Adrenal gland (tissue), 12 donors: Measurements from ENCODE around the gene SHC4. TPM values are rescaled to one million over a fixed set of nuclear protein-coding genes. Genes with fewer than 3 reads are reported as not detected.

Experiments
- DNase-seq, 7 donors: peaks; one replicate each; pipeline ENCODE4 v3.0.0-alpha.2; 2019 to 2020
- H3K27ac ChIP-seq, 5 donors: fragments of 200-600 bp; sonication (generic) in 4 of 5; 1 replicate in 3 of 5; 2 replicates in 2 of 5; pipeline versions ENCODE4 v1.5.1 to v1.8.0; 2016 to 2020; ENCODE audit warnings: mild to moderate bottlenecking in 1 of 5
- H3K27me3 ChIP-seq: fragments of 200-600 bp; 2 replicates; pipeline ENCODE4 v1.8.0; 2021
- H3K36me3 ChIP-seq, 2 donors: fragments of 200-600 bp; replicated peaks in 1 of 2; 1 replicate in 1 of 2; 2 replicates in 1 of 2; pipeline versions ENCODE4 v1.5.1 to v1.8.0; 2018 to 2022
- H3K4me1 ChIP-seq, 2 donors: fragments of 200-600 bp; replicated peaks in 1 of 2; 1 replicate in 1 of 2; 2 replicates in 1 of 2; pipeline versions ENCODE4 v1.5.1 to v1.8.0; 2018 to 2021
- H3K4me3 ChIP-seq, 4 donors: fragments of 200-600 bp; sonication (generic) in 3 of 4; one replicate each; pipeline ENCODE4 v1.5.1; 2016 to 2018
- H3K9me3 ChIP-seq, 3 donors: fragments of 200-600 bp; sonication (generic) in 1 of 3; replicated peaks in 1 of 3; 1 replicate in 2 of 3; 2 replicates in 1 of 3; pipeline versions ENCODE4 v1.5.1 to v1.8.0; 2016 to 2021
- CTCF ChIP-seq, 6 experiments: fragments of 450-650 bp in 4 of 6; fragments of 200-600 bp in 2 of 6; sonication (generic) in 1 of 6; IDR thresholded peaks; 1 replicate in 5 of 6; 2 replicates in 1 of 6; pipeline versions ENCODE4 v1.5.1 to v1.8.0; 2016 to 2021; ENCODE audit warnings: antibody characterized with exemption in 6 of 6, mild to moderate bottlenecking in 2 of 6, moderate library complexity in 1 of 6
- POLR2A ChIP-seq, 2 donors: fragments of 450-650 bp; IDR thresholded peaks; one replicate each; pipeline ENCODE4 v1.6.1; 2017; ENCODE audit warnings: antibody characterized with exemption in 2 of 2, mild to moderate bottlenecking in 2 of 2, moderate library complexity in 1 of 2
- WGBS, 4 donors: extraction: QIAGEN DNeasy Blood & Tissue Kit in 2 of 4; methylation state at CpG; one replicate each; pipeline versions ENCODE4 v1.1.5 to v1.1.7; 2013 to 2017; 5-methylcytosine and 5-hydroxymethylcytosine counted together
- intact Hi-C, 2 donors: fragments of 100-400 bp; cut with DNase I; formaldehyde crosslinking; loops; one replicate each; pipeline versions ENCODE4 v1.14.1 to v1.15.0; 2022 to 2023
- polyA plus RNA-seq, 3 donors: library from polyadenylated mRNA; stranded (reverse); fragments of 200-250 nt in 2 of 3; fragments of 350-450 nt in 1 of 3; fragmentation: Illumina TruSeq in 1 of 3; extraction: RNeasy Lipid Tissue Mini Kit (QIAGEN cat#74804) in 1 of 3; gene quantifications; one replicate each; pipeline ENCODE4 v1.2.3, GENCODE V29; 2013 to 2014
- total RNA-seq, 9 donors: library from RNA; depleted of rRNA in 4 of 9; stranded (reverse); fragments of >200 nt in 4 of 9; fragments of 120-200 nt in 1 of 9; fragmentation: NEBNext Ultra II Directional in 1 of 9; extraction: Animal tissue kit (Norgen Biotek cat#: 25700) in 1 of 9; gene quantifications; one replicate each; pipeline versions ENCODE4 v1.1.0 to v1.2.4, GENCODE V29; 2013 to 2023
- donor health status: healthy with polysubstance abuse.
- donor health status: Bipolar disorder and iron deficiency.
- donor health status: DM: yes; HTN: yes; CAD: no.
- donor health status: DM: no; HTN: no; CAD: no.
- donor health status: DM: no; HTN: no; CAD: no.
- donor health status: DM: yes; HTN: yes; CAD: no.

The SHC4 gene
- total and polyA plus RNA-seq, 12 donors, result 0.40 to 1.8 (median 0.99) TPM

DNA sequence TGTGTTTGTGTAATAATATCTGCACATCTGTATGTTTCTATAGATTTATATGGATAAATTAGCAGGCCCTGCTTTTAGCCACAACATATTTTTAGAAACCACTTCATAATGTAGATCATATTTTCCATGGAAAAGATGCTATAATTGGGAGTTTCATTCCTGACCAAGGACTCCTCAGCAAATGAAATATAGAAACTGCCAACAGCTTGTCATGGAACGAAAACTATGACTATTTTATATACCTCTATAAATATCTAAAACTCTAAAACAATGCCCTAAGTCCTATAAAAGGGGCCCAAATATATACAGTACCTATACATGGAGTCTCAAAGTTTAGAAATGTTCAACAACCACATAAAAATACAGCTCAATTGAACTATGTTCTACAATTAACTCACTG, 57.9 kb downstream of the SHC4 start:
- Histone ChIP-seq H3K9me3 (no peaks in the 10 kb centered on the region), H3K4me1 (no peaks in the 10 kb centered on the region), H3K27ac (no peak overlapping the region), H3K27me3 (no peaks in the 10 kb centered on the region), H3K4me3 (no peak overlapping the region), H3K36me3 (no peaks in the 10 kb centered on the region)
- DNase-seq, result no peak
- intact Hi-C loops, result no loop called here
- whole genome bisulfite sequencing, 4 donors, result 76 to 83% (median 80%) methylated on average over 1 of the region's 1 CpG
- TF ChIP-seq POLR2A (IDR thresholded peaks at IDR 0.05), result no peak
- TF ChIP-seq CTCF (IDR thresholded peaks at IDR 0.05), result no peak

DNA sequence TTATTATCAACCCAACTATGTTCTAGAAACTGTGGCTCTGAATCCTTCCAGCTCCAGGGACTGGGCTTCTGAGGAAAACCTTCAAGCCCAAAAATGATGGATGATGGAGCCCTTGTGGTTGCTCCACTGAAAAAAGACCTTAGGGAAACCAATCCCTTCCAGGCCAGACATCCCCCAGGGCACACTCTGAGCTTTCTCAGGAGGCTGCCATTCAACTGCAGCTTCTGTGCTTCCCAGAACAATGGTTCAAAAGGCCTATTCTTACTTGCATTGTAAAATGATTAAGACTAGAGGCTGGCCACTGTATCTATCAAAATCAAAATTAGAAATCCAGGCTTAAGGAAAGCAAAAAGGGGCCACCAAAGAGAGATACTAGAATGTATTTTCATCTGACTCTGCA, 58.5 kb downstream of the SHC4 start:
- no peaks in the 10 kb centered on the region for H3K9me3 ChIP-seq
- no peaks in the 10 kb centered on the region for H3K36me3 ChIP-seq
- no peak for DNase-seq
- intact Hi-C loops, result no loop called here
- TF ChIP-seq CTCF (IDR thresholded peaks at IDR 0.05), result no peak
- TF ChIP-seq POLR2A (IDR thresholded peaks at IDR 0.05), result no peak
- H3K4me3 ChIP-seq, result no peak overlapping the region
- no peaks in the 10 kb centered on the region for H3K4me1 ChIP-seq
- H3K27me3 ChIP-seq, result no peaks in the 10 kb centered on the region
- no peak overlapping the region for H3K27ac ChIP-seq

GRCh38 chr15:48904758-48905157, 59.0 kb downstream of the SHC4 start:
- WGBS, 4 donors, result 82 to 94% (median 93%) methylated on average over 2 to 4 of the region's 4 CpGs
- intact Hi-C loops, result no loop called here
- H3K36me3 ChIP-seq, result no peaks in the 10 kb centered on the region
- no peak for DNase-seq
- H3K27me3 ChIP-seq, result no peaks in the 10 kb centered on the region
- TF ChIP-seq CTCF (IDR thresholded peaks at IDR 0.05), result no peak
- TF ChIP-seq POLR2A (IDR thresholded peaks at IDR 0.05), result no peak
- H3K4me3 ChIP-seq, result no peak overlapping the region
- no peaks in the 10 kb centered on the region for H3K4me1 ChIP-seq
- H3K9me3 ChIP-seq, result no peaks in the 10 kb centered on the region
- H3K27ac ChIP-seq, result no peak overlapping the region

DNA sequence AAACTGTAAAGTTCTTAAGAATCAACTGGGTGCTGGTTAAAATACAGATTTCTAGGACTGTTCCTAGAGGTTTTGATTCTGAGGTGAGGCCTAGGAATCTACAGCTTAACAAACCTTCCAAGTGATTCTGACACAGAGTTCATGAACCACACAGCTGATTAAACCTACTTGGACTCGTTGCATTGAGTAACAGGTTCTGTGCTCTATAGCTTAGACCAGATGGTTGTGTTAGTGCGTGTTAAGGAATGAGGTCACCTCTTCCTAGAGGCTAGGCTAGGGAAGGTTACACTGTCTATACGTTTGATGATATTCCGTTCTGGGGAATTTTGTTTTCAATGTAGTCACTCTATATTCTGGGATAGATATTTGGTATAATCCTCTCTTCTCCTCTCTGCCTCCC, 63.9 kb downstream of the SHC4 start:
- WGBS, 4 donors, result 90 to 95% (median 93%) methylated on average over 4 of the region's 4 CpGs
- TF ChIP-seq POLR2A (IDR thresholded peaks at IDR 0.05) (no peak), CTCF (IDR thresholded peaks at IDR 0.05) (no peak)
- DNase-seq, result no peak
- intact Hi-C loops, result no loop called here
- H3K27ac ChIP-seq, result no peak overlapping the region
- no peaks in the 10 kb centered on the region for H3K4me1 ChIP-seq
- H3K9me3 ChIP-seq, result no peaks in the 10 kb centered on the region
- H3K4me3 ChIP-seq, result no peak overlapping the region
- H3K36me3 ChIP-seq, result no peaks in the 10 kb centered on the region
- H3K27me3 ChIP-seq, result no peaks in the 10 kb centered on the region
